IMR-90 (cell line): ENCODE measurements around the gene IRF4. TPM values are rescaled to one million over a fixed set of nuclear protein-coding genes. Genes with fewer than 3 reads are reported as not detected.

Experiments
- ATAC-seq: fragments of 200-7000 bp; cut with Tn5 transposase; 2 replicates; pipeline ENCODE4 v1.9.1; 2020; ENCODE audit warnings: low read depth, mild to moderate bottlenecking, moderate library complexity
- BruUV-seq: library from RNA; stranded (reverse); fragments of 400-500 nt; replicated peaks from 2 replicates; lab custom pipeline; 2021; lab: Mats Ljungman, UMichigan
- CTCF ChIA-PET: fragments of 300-600 bp; formaldehyde crosslinking; extraction: SDS; loops from one replicate; lab custom pipeline; 2021; ENCODE audit warnings: antibody characterized with exemption; lab: Yijun Ruan, JAX
- POLR2A ChIA-PET: fragments of 300-600 bp; sonication (Branson Sonifier 250); formaldehyde crosslinking; loops from one replicate; lab custom pipeline; 2022; ENCODE audit warnings: antibody characterized with exemption; ENCODE audit not compliant: unreplicated experiment; lab: Charles Lee
- DNase-seq: peaks from one replicate; pipeline ENCODE4 v3.0.0; 2013
- H2AFZ ChIP-seq: replicated peaks from 2 replicates; pipeline ENCODE3; 2013; ENCODE audit warnings: low read length, mild to moderate bottlenecking; ENCODE audit not compliant: poor library complexity
- H2AK5ac ChIP-seq: 2 replicates; pipeline ENCODE4 v1.6.1; 2013; ENCODE audit warnings: low read depth, low read length, inconsistent platforms
- H2AK9ac ChIP-seq: replicated peaks from 2 replicates; pipeline ENCODE3; 2013; ENCODE audit warnings: mild to moderate bottlenecking, low read depth, low read length, moderate library complexity; ENCODE audit not compliant: poor library complexity
- H2BK120ac ChIP-seq: 2 replicates; pipeline ENCODE4 v1.6.1; 2013; ENCODE audit warnings: low read depth, low read length, inconsistent platforms
- H2BK15ac ChIP-seq: 3 replicates; pipeline ENCODE4 v1.6.1; 2013; ENCODE audit warnings: low read depth, low read length, inconsistent platforms
- H2BK20ac ChIP-seq: 2 replicates; pipeline ENCODE4 v1.6.1; 2013; ENCODE audit warnings: low read depth, mild to moderate bottlenecking, inconsistent platforms, low read length, moderate library complexity
- H2BK5ac ChIP-seq: 2 replicates; pipeline ENCODE4 v1.6.1; 2013; ENCODE audit warnings: mild to moderate bottlenecking, low read depth, low read length, inconsistent platforms; ENCODE audit not compliant: poor library complexity, severe bottlenecking
- H3K14ac ChIP-seq: replicated peaks from 2 replicates; pipeline ENCODE4 v1.6.1; 2013; ENCODE audit warnings: low read depth, low read length, inconsistent platforms
- H3K18ac ChIP-seq: 2 replicates; pipeline ENCODE4 v1.6.1; 2013; ENCODE audit warnings: low read depth, low read length, control low read depth
- H3K23ac ChIP-seq: 2 replicates; pipeline ENCODE4 v1.6.1; 2013; ENCODE audit warnings: low read depth, low read length, inconsistent platforms
- H3K27ac ChIP-seq: 2 replicates; pipeline ENCODE4 v1.5.1; 2013; ENCODE audit warnings: mild to moderate bottlenecking, control low read depth, low read length; ENCODE audit not compliant: insufficient read depth
- H3K27me3 ChIP-seq: 2 replicates; pipeline ENCODE4 v1.6.1; 2013; ENCODE audit warnings: low read length; ENCODE audit not compliant: control insufficient read depth, insufficient read depth
- H3K36me3 ChIP-seq: 2 replicates; pipeline ENCODE4 v1.6.1; 2013; ENCODE audit warnings: low read length, mixed read lengths; ENCODE audit not compliant: control insufficient read depth, insufficient read depth
- H3K4ac ChIP-seq: 2 replicates; pipeline ENCODE4 v1.6.1; 2013; ENCODE audit warnings: low read depth, low read length, inconsistent platforms
- H3K4me1 ChIP-seq: 2 replicates; pipeline ENCODE4 v1.6.1; 2013; ENCODE audit warnings: low read length, mixed read lengths; ENCODE audit not compliant: control insufficient read depth, insufficient read depth
- H3K4me2 ChIP-seq: 2 replicates; pipeline ENCODE4 v1.6.1; 2013; ENCODE audit warnings: low read depth, mild to moderate bottlenecking, control low read depth, low read length, moderate library complexity
- H3K4me3 ChIP-seq: 2 replicates; pipeline ENCODE4 v1.5.1; 2013; ENCODE audit warnings: low read depth, mild to moderate bottlenecking, control low read depth, low read length, moderate library complexity; ENCODE audit not compliant: insufficient read depth
- H3K56ac ChIP-seq: 2 replicates; pipeline ENCODE4 v1.6.1; 2013; ENCODE audit warnings: low read length, inconsistent platforms; ENCODE audit not compliant: insufficient read depth; ENCODE audit errors: extremely low read depth
- H3K79me1 ChIP-seq, 2 experiments: 2 replicates each; pipeline ENCODE4 v1.6.1; 2013; ENCODE audit warnings: low read length in 2 of 2, inconsistent platforms in 1 of 2, low read depth in 1 of 2
- H3K9ac ChIP-seq: 2 replicates; pipeline ENCODE4 v1.6.1; 2013; ENCODE audit warnings: low read depth, low read length, control low read depth
- H3K9me1 ChIP-seq: 2 replicates; pipeline ENCODE4 v1.6.1; 2013; ENCODE audit warnings: low read length, inconsistent platforms; ENCODE audit not compliant: insufficient read depth
- H3K9me3 ChIP-seq: 2 replicates; pipeline ENCODE4 v1.6.1; 2013; ENCODE audit warnings: low read length; ENCODE audit not compliant: control insufficient read depth, insufficient read depth
- H4K20me1 ChIP-seq: 2 replicates; pipeline ENCODE4 v1.6.1; 2013; ENCODE audit warnings: low read length, inconsistent platforms; ENCODE audit not compliant: insufficient read depth
- H4K5ac ChIP-seq: 2 replicates; pipeline ENCODE4 v1.6.1; 2013; ENCODE audit warnings: mild to moderate bottlenecking, low read depth, low read length, control low read depth
- H4K8ac ChIP-seq, 2 experiments: 2 replicates each; pipeline ENCODE4 v1.6.1; 2013; ENCODE audit warnings: low read depth in 2 of 2, low read length in 2 of 2, control low read depth in 1 of 2, inconsistent platforms in 1 of 2
- H4K91ac ChIP-seq: 2 replicates; pipeline ENCODE4 v1.6.1; 2013; ENCODE audit warnings: low read depth, low read length, inconsistent platforms; ENCODE audit not compliant: insufficient read depth
- BHLHE40 ChIP-seq: fragments of 150-350 bp; IDR thresholded peaks from 2 replicates; pipeline ENCODE4 v1.6.1; 2016; ENCODE audit warnings: mild to moderate bottlenecking, low read depth, low read length
- CEBPB ChIP-seq: IDR thresholded peaks from 2 replicates; pipeline ENCODE4 v1.6.1; 2012; ENCODE audit warnings: low read depth, low read length, improper control_type of control experiment
- CHD1 ChIP-seq: IDR thresholded peaks from 2 replicates; pipeline ENCODE4 v1.6.1; 2012; ENCODE audit warnings: low read depth, low read length, improper control_type of control experiment
- CTCF ChIP-seq: conservative IDR thresholded peaks from 2 replicates; pipeline ENCODE4 v1.5.1; 2012; ENCODE audit warnings: mild to moderate bottlenecking, low read depth, low read length, improper control_type of control experiment
- FOS ChIP-seq: fragments of 150-350 bp; IDR thresholded peaks from 2 replicates; pipeline ENCODE4 v1.6.1; 2016; ENCODE audit warnings: low read depth, low read length
- MAFK ChIP-seq: IDR thresholded peaks from 2 replicates; pipeline ENCODE4 v1.6.1; 2012; ENCODE audit warnings: low read depth, low read length, improper control_type of control experiment
- MAZ ChIP-seq: IDR thresholded peaks from 2 replicates; pipeline ENCODE4 v1.6.1; 2012; ENCODE audit warnings: low read depth, mild to moderate bottlenecking, low read length, improper control_type of control experiment, moderate library complexity, borderline replicate concordance
- MXI1 ChIP-seq: IDR thresholded peaks from 2 replicates; pipeline ENCODE4 v1.6.1; 2012; ENCODE audit warnings: low read depth, mild to moderate bottlenecking, low read length, moderate library complexity, borderline replicate concordance
- NFE2L2 ChIP-seq: fragments of 150-350 bp; IDR thresholded peaks from 2 replicates; pipeline ENCODE4 v1.6.1; 2016; ENCODE audit warnings: low read depth, mild to moderate bottlenecking, low read length
- POLR2A ChIP-seq: IDR thresholded peaks from 2 replicates; pipeline ENCODE4 v1.6.1; 2012; ENCODE audit warnings: mild to moderate bottlenecking, low read depth, low read length
- RAD21 ChIP-seq: IDR thresholded peaks from 2 replicates; pipeline ENCODE4 v1.6.1; 2012; ENCODE audit warnings: low read length, improper control_type of control experiment
- RCOR1 ChIP-seq: IDR thresholded peaks from 2 replicates; pipeline ENCODE4 v1.6.1; 2012; ENCODE audit warnings: mild to moderate bottlenecking, low read length, improper control_type of control experiment; ENCODE audit not compliant: insufficient replicate concordance
- RFX5 ChIP-seq: IDR thresholded peaks from 2 replicates; pipeline ENCODE4 v1.8.0; 2012; ENCODE audit warnings: low read depth, mild to moderate bottlenecking, low read length, moderate library complexity
- SMC3 ChIP-seq: fragments of 150-350 bp; IDR thresholded peaks from 2 replicates; pipeline ENCODE4 v1.6.1; 2016; ENCODE audit warnings: low read depth, mild to moderate bottlenecking, antibody characterized with exemption, low read length, moderate library complexity
- WGBS, 2 experiments: methylation state at CpG; one replicate each; pipeline versions ENCODE4 v1.1.5 to v1.1.7; 2013; ENCODE audit warnings: missing lambda C conversion rate in 2 of 2; ENCODE audit not compliant: insufficient read length in 1 of 2; ENCODE audit errors: extremely low coverage in 2 of 2; 5-methylcytosine and 5-hydroxymethylcytosine counted together
- dilution Hi-C: fragments of 300-500 bp; cut with HindIII; formaldehyde crosslinking; loops from one replicate; pipeline ENCODE4 v1.14.3; 2018; ENCODE audit warnings: low sequenced_read_pairs; ENCODE audit not compliant: unreplicated experiment
- in situ Hi-C: fragments of 300-500 bp; cut with MboI; formaldehyde crosslinking; loops from 3 replicates; pipeline ENCODE4 v1.14.3; 2019; ENCODE audit warnings: low sequenced_read_pairs, inconsistent platforms, mixed read lengths
- intact Hi-C: fragments of 100-400 bp; cut with micrococcal nuclease; formaldehyde crosslinking; loops from 2 replicates; pipeline ENCODE4 v1.10.0; 2022
- polyA plus RNA-seq, 3 experiments: library from polyadenylated mRNA; depleted of rRNA; stranded (reverse); fragments of >200 nt; gene quantifications; 2 replicates each; pipeline ENCODE4 v1.2.3, GENCODE V29; 2012; ENCODE audit warnings: low replicate concordance in 1 of 3
- total RNA-seq: library from RNA; depleted of rRNA; stranded (reverse); fragments of >200 nt; gene quantifications from 2 replicates; pipeline ENCODE4 v1.2.3, GENCODE V29; 2012
- TF ChIP-seq, protein P1 (sequence below): fragments of 150-350 bp; IDR thresholded peaks from 2 replicates; pipeline ENCODE4 v1.6.1; 2017; ENCODE audit warnings: mild to moderate bottlenecking, antibody characterized with exemption, low read length, low read depth

The IRF4 gene
- total and polyA plus RNA-seq, 2 of the 4 experiments (the other 2 are of a cell fraction): not detected

DNA sequence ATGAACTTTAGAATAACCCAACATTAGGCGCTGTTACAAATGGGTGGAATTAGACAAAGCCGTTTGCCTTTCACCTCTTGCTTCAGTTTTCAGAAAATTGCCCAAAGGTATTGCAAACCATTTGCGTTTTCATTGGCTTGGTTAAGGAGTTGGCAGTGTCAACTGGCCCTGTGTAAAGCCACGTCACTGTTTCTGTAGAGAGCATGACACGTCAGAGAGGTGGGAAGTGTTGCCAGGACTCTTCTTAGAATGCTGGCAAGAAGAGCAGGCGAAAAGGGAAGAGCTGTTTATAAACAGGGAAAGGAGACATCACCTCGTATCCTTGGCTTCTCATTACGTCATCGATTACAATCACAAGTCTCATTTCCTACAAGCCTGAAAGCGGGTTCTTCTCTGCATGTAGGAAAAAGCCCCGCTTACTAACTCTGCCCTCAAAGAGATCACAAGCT is 4.2 kb upstream of the IRF4 start:
- Histone ChIP-seq H3K9me3 (no peaks in the 10 kb centered on the region), H2BK120ac (no peak overlapping the region), H3K79me1 (no peaks in the 10 kb centered on the region), H4K20me1 (no peaks in the 10 kb centered on the region), H3K23ac (no peak overlapping the region), H2AK9ac (no peak overlapping the region), H3K56ac (no peak overlapping the region), H3K27me3 (peaks cover 60% of the 10 kb centered on the region), H4K5ac (no peak overlapping the region), H3K4me2 (no peak overlapping the region), H2BK5ac (no peak overlapping the region), H4K91ac (no peak overlapping the region), H3K9ac (no peak overlapping the region), H2AFZ (no peak overlapping the region), H3K4ac (no peak overlapping the region), H3K4me3 (no peak overlapping the region), H4K8ac (no peak overlapping the region), H3K9me1 (no peaks in the 10 kb centered on the region), H3K18ac (no peak overlapping the region), H3K4me1 (peaks cover 6% of the 10 kb centered on the region; the same call in 1 of the 2 replicates), H2BK20ac (no peak overlapping the region), H3K36me3 (no peaks in the 10 kb centered on the region), H2AK5ac (no peak overlapping the region), H2BK15ac (no peak overlapping the region), H3K14ac (no peak overlapping the region), H3K27ac (no peak overlapping the region)
- in situ Hi-C loops (no loop called here), intact Hi-C loops (no loop called here), dilution Hi-C loops (no loop called here)
- WGBS, 2 experiments: no CpG with 5 or more reads among the region's 11 CpGs
- no TSS peak for BruUV-seq
- 0 out of 2 replicates have a peak, but pooled peaks have one; percentile 21 for ATAC-seq
- ChIA-PET POLR2A (no interaction called here), CTCF (no interaction called here)
- peak; percentile 54 for DNase-seq
- TF ChIP-seq, protein P1, sequence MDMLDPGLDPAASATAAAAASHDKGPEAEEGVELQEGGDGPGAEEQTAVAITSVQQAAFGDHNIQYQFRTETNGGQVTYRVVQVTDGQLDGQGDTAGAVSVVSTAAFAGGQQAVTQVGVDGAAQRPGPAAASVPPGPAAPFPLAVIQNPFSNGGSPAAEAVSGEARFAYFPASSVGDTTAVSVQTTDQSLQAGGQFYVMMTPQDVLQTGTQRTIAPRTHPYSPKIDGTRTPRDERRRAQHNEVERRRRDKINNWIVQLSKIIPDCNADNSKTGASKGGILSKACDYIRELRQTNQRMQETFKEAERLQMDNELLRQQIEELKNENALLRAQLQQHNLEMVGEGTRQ: no peak
- TF ChIP-seq POLR2A (no peak), MAFK (no peak), RAD21 (no peak), CEBPB (no peak), RCOR1 (no peak), BHLHE40 (no peak), MXI1 (no peak), MAZ (no peak), CTCF (no peak), FOS (no peak), SMC3 (no peak), CHD1 (no peak), NFE2L2 (no peak), RFX5 (no peak)
